Breast epithelium (tissue), 4 donors: Measurements from ENCODE around the gene LRIF1. TPM values are rescaled to one million over a fixed set of nuclear protein-coding genes. Genes with fewer than 3 reads are reported as not detected.
"Not testable (repeated sequence)": the region's sequence is repeated elsewhere in the genome, so short reads cannot be mapped to it uniquely, and the experiment has no call there.

ENCODE experiments used
- DNase-seq, 2 donors: peaks; one replicate each; pipeline ENCODE4 v3.0.0-alpha.2; 2019; ENCODE audit warnings: low spot score in 2 of 2
- H3K27ac ChIP-seq, 2 donors: fragments of 200-600 bp; sonication (generic) in 1 of 2; one replicate each; pipeline ENCODE4 v1.5.1; 2016 to 2019; ENCODE audit warnings: mild to moderate bottlenecking in 1 of 2
- H3K27me3 ChIP-seq, 2 donors: fragments of 200-600 bp; sonication (generic) in 1 of 2; one replicate each; pipeline versions ENCODE4 v1.5.1 to v1.6.0; 2017 to 2019; ENCODE audit warnings: control low read depth in 1 of 2, mild to moderate bottlenecking in 1 of 2
- H3K36me3 ChIP-seq: fragments of 200-600 bp; one replicate; pipeline ENCODE4 v1.5.1; 2019
- H3K4me1 ChIP-seq, 2 donors: fragments of 200-600 bp; sonication (generic); one replicate each; pipeline ENCODE4 v1.5.1; 2016 to 2019; ENCODE audit warnings: control low read depth in 1 of 2
- H3K4me3 ChIP-seq, 3 donors: fragments of 200-600 bp; sonication (generic); 1 replicate in 2 of 3; 2 replicates in 1 of 3; pipeline ENCODE4 v1.5.1; 2016 to 2019; ENCODE audit warnings: mild to moderate bottlenecking in 3 of 3, moderate library complexity in 2 of 3
- H3K9me3 ChIP-seq, 2 donors: fragments of 200-600 bp; sonication (generic) in 1 of 2; one replicate each; pipeline ENCODE4 v1.5.1; 2016 to 2019; ENCODE audit warnings: control low read depth in 1 of 2
- CTCF ChIP-seq, 3 donors: fragments of 450-650 bp; IDR thresholded peaks; one replicate each; pipeline ENCODE4 v1.5.1; 2016 to 2017; ENCODE audit warnings: antibody characterized with exemption in 3 of 3, mild to moderate bottlenecking in 3 of 3, moderate library complexity in 3 of 3
- POLR2A ChIP-seq: fragments of 450-650 bp; IDR thresholded peaks from one replicate; pipeline ENCODE4 v1.6.1; 2016; ENCODE audit warnings: antibody characterized with exemption, mild to moderate bottlenecking, moderate library complexity
- POLR2AphosphoS5 ChIP-seq, 3 donors: sonication (generic); formaldehyde crosslinking; IDR thresholded peaks; one replicate each; pipeline ENCODE4 v1.6.1; 2017; ENCODE audit warnings: antibody characterized with exemption in 3 of 3
- intact Hi-C: fragments of 100-400 bp; cut with DNase I; formaldehyde crosslinking; loops from one replicate; pipeline ENCODE4 v1.15.1; 2023; ENCODE audit warnings: low total_unique reads
- total RNA-seq, 3 donors: library from RNA; depleted of rRNA; stranded (reverse); fragments of >200 nt; gene quantifications; one replicate each; pipeline ENCODE4 v1.1.0, GENCODE V29; 2016

The LRIF1 gene
- 10 to 100 TPM in 1 of 3 donors, 1 to 10 TPM in 2; 9.5 to 17.0 (median 9.8) TPM for total RNA-seq

GRCh38 chr1:110963691-110964454 is at the start of gene LRIF1:
TSS of gene LRIF1 (minus strand) at chr1:110963922. CDS start at chr1:110963688, 234 bp downstream.
- intact Hi-C loops = no loop called here
- peak within 1 kb of the TSS; percentile 97 to 98 for H3K27ac ChIP-seq
- H3K4me1 ChIP-seq = no peaks in the 10 kb centered on the region
- peaks cover 0 to 13% of the 10 kb centered on the region in 2 donors for H3K27me3 ChIP-seq
- DNase-seq = peak; percentile 99
- H3K9me3 ChIP-seq = peaks cover 8 to 45% of the 10 kb centered on the region in 2 donors
- TF ChIP-seq POLR2AphosphoS5 (IDR thresholded peaks at IDR 0.05) (peak; percentile 78 to 96 (median 86)), POLR2A (peak; percentile 84), CTCF (IDR thresholded peaks at IDR 0.05) (peak in 2 of 3 donors; percentile 75 to 79)
- H3K4me3 ChIP-seq = peak within 1 kb of the TSS; percentile 63 to 88 (median 74)
- H3K36me3 ChIP-seq = no peaks in the 10 kb centered on the region

GRCh38 chr1:111008031-111008430 is 44.3 kb upstream of the LRIF1 start:
- no peak overlapping the region for H3K27ac ChIP-seq
- H3K9me3 ChIP-seq = peaks cover 0 to 46% of the 10 kb centered on the region in 2 donors
- H3K4me3 ChIP-seq = no peak overlapping the region
- TF ChIP-seq CTCF (IDR thresholded peaks at IDR 0.05) = no peak
- no peak for TF ChIP-seq POLR2A
- no peak for TF ChIP-seq POLR2AphosphoS5 (IDR thresholded peaks at IDR 0.05)
- intact Hi-C loops = no loop called here
- H3K4me1 ChIP-seq = no peaks in the 10 kb centered on the region
- no peaks in the 10 kb centered on the region for H3K36me3 ChIP-seq
- H3K27me3 ChIP-seq = no peaks in the 10 kb centered on the region
- no peak for DNase-seq

GRCh38 chr1:111006556-111006955 is 42.8 kb upstream of the LRIF1 start:
- no peaks in the 10 kb centered on the region for H3K36me3 ChIP-seq
- no peaks in the 10 kb centered on the region for H3K27me3 ChIP-seq
- H3K4me3 ChIP-seq = no peak overlapping the region
- TF ChIP-seq POLR2A (no peak), POLR2AphosphoS5 (IDR thresholded peaks at IDR 0.05) (no peak), CTCF (IDR thresholded peaks at IDR 0.05) (no peak)
- DNase-seq = no peak
- H3K27ac ChIP-seq = no peak overlapping the region
- peaks cover 0 to 34% of the 10 kb centered on the region in 2 donors for H3K9me3 ChIP-seq
- H3K4me1 ChIP-seq = no peaks in the 10 kb centered on the region
- intact Hi-C loops = no loop called here

- H3K4me1 ChIP-seq, DNase-seq, H3K27ac ChIP-seq, H3K36me3 ChIP-seq, intact Hi-C loops, H3K27me3 ChIP-seq, H3K4me3 ChIP-seq: not testable (repeated sequence)
- peaks cover 0 to 21% of the 10 kb centered on the region in 2 donors for H3K9me3 ChIP-seq
These were observed 35.9 kb upstream of the LRIF1 start for GRCh38 chr1:110999607-111000006.

- H3K27me3 ChIP-seq, H3K4me3 ChIP-seq, intact Hi-C loops, H3K36me3 ChIP-seq, DNase-seq, H3K9me3 ChIP-seq, H3K27ac ChIP-seq, H3K4me1 ChIP-seq: not testable (repeated sequence)
These were observed 28.6 kb upstream of the LRIF1 start for GRCh38 chr1:110992329-110992728.

GRCh38 chr1:110991295-110991694 is 27.6 kb upstream of the LRIF1 start:
- H3K36me3 ChIP-seq, H3K27ac ChIP-seq, H3K4me3 ChIP-seq, DNase-seq, H3K4me1 ChIP-seq, intact Hi-C loops, H3K9me3 ChIP-seq, H3K27me3 ChIP-seq: not testable (repeated sequence)
